Measurements from ENCODE around the gene MVP.

The MVP gene

DNA sequence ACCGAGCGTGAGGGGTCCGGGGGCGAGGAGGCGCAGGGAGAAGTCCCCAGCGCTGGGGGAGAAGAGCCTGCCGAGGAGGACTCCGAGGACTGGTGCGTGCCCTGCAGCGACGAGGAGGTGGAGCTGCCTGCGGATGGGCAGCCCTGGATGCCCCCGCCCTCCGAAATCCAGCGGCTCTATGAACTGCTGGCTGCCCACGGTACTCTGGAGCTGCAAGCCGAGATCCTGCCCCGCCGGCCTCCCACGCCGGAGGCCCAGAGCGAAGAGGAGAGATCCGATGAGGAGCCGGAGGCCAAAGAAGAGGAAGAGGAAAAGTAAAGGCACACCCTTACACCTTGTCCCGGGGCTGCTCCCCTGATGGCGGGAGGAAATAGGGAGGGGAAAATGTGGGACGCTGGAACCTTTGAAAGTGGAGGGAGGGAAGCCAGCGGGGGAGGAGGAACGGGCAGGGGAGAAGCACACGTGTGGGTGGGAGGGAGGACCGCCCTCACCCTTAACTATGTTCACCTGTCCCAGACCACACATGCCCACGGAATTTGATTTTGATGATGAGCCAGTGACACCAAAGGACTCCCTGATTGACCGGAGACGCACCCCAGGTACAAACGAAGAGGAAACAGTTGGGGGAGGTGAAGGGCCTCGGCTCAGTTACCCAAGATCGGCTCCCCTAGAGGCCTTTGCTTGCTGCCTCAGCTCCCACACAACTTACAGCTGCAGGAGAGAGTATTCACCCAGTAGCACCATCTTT, 3.4 kb upstream of the MVP start:
- peaks cover 27% of the 10 kb centered on the region for H3K36me3 ChIP-seq
- H3K9me3 ChIP-seq (ENCODE audit: severe bottlenecking): no peaks in the 10 kb centered on the region
- peak overlapping the region; percentile 97 for H3K27ac ChIP-seq
- peak; percentile 65 for DNase-seq
- H3K27me3 ChIP-seq (ENCODE audit: insufficient read depth, low read depth, severe bottlenecking): no peaks in the 10 kb centered on the region
- TF ChIP-seq, protein P1, sequence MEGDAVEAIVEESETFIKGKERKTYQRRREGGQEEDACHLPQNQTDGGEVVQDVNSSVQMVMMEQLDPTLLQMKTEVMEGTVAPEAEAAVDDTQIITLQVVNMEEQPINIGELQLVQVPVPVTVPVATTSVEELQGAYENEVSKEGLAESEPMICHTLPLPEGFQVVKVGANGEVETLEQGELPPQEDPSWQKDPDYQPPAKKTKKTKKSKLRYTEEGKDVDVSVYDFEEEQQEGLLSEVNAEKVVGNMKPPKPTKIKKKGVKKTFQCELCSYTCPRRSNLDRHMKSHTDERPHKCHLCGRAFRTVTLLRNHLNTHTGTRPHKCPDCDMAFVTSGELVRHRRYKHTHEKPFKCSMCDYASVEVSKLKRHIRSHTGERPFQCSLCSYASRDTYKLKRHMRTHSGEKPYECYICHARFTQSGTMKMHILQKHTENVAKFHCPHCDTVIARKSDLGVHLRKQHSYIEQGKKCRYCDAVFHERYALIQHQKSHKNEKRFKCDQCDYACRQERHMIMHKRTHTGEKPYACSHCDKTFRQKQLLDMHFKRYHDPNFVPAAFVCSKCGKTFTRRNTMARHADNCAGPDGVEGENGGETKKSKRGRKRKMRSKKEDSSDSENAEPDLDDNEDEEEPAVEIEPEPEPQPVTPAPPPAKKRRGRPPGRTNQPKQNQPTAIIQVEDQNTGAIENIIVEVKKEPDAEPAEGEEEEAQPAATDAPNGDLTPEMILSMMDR (IDR thresholded peaks at IDR 0.05; ENCODE audit: low read depth, low read length): peak; percentile 28; the same call in 1 of the 2 replicates
- peak overlapping the region; percentile 81 for H3K4me3 ChIP-seq (ENCODE audit: low read depth, low read length)

DNA sequence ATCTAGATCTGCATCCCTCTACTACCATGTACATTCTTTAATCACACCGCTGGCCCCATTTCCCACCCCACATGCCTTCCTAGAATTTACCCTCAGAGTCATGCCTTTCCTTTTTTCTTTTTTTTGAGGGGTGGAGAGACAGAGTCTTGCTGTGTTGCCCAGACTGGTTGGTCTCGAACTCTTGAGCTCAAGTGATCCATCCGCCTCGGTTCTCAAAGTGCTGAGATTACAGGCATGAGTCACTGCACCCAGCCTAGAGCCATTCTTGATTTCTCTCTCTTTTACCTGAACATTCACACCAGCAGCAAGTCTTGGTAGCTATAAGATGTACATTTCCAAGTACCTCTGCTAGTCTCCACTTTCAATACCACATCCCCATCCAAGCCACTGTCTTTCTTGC, 2.2 kb upstream of the MVP start:
- DNase-seq: no peak
- H3K27me3 ChIP-seq (ENCODE audit: insufficient read depth, low read depth, severe bottlenecking): no peaks in the 10 kb centered on the region
- no peak overlapping the region for H3K27ac ChIP-seq
- peaks cover 27% of the 10 kb centered on the region for H3K36me3 ChIP-seq
- TF ChIP-seq, protein P1 (IDR thresholded peaks at IDR 0.05; ENCODE audit: low read depth, low read length): no peak
- H3K9me3 ChIP-seq (ENCODE audit: severe bottlenecking): no peaks in the 10 kb centered on the region
- H3K4me3 ChIP-seq (ENCODE audit: low read depth, low read length): no peak overlapping the region

DNA sequence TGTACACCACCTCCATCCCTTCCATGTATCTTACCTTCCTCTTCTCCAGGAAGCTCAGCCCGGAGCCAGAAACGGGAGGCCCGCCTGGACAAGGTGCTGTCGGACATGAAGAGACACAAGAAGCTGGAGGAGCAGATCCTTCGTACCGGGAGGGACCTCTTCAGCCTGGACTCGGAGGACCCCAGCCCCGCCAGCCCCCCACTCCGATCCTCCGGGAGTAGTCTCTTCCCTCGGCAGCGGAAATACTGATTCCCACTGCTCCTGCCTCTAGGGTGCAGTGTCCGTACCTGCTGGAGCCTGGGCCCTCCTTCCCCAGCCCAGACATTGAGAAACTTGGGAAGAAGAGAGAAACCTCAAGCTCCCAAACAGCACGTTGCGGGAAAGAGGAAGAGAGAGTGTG, 756 bp upstream of the MVP start:
- TF ChIP-seq, protein P1 (IDR thresholded peaks at IDR 0.05; ENCODE audit: low read depth, low read length): peak; percentile 58
- H3K36me3 ChIP-seq: peaks cover 27% of the 10 kb centered on the region
- H3K9me3 ChIP-seq (ENCODE audit: severe bottlenecking): no peaks in the 10 kb centered on the region
- no peak for DNase-seq
- peak overlapping the region; percentile 23 for H3K27ac ChIP-seq
- H3K27me3 ChIP-seq (ENCODE audit: insufficient read depth, low read depth, severe bottlenecking): no peaks in the 10 kb centered on the region
- H3K4me3 ChIP-seq (ENCODE audit: low read depth, low read length): no peak overlapping the region

DNA sequence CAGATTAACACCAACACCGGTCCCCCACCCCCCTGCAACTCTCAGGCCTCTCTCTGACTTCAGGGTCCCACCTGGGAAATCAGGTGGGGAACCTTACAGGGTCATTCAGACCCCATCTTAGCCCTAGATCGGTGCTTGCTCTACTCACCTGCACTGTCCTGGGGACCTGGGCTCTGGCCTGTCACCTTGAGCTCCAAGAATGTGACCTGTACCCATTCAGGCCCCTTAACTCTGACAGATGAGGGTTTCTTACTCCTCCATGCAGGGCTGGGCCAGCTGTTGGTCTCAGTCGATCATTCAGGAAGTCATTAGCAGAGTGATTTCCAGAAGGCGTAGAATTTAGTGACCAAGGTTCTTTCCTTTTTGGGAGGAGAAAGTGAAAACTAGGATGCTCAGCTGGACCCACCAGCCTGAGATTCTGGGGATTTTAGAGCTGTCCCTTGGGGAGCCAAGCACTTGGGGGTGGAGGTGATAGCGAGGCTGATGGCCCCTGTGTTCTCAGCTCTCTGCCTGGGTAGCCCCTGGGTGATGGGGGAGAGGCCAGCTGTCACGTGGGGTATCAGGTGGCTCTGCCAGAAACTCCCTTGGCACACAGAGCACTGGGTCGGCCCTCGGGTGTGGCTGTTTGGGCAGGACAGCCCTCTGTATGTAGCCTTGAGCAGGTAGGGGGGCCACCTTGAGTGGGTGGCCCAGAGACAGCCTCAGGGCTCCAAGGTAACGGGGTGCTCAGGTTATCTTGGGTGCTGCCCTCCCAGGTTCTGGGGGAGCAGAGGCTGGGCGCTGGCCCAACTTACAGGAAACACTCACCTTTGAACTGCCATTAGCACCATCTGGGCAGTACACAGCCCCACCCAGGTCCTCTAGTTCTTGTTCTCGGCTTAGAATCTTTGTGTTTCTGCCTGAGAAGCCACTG, 724 bp downstream of the MVP start:
- DNase-seq: no peak
- peak overlapping the region; percentile 41 for H3K27ac ChIP-seq
- peaks cover 27% of the 10 kb centered on the region for H3K36me3 ChIP-seq

DNA sequence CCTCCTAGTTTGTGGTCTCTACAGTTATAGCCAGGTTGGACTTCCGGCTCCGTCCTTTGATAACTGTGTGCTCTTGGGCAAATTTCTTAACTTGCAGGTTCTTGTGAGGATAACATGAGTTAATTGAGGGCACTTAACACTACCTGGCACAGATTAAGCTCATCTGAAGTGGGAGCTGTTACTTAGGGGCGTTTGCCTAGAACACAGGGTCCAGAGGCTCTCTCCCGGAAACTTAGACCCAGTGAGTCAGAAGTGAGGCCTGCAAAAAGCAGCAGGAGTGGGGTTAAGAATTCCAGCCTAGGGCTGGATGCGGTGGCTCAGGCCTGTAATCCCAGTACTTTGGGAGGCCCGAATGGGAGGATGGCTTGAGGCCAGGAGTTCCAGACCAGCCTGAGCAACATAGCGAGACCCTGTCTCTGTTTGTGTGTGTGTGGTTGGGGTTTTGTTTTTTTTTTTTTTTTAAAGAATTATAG, 1.4 kb downstream of the MVP start:
- Histone ChIP-seq H3K36me3 (peaks cover 27% of the 10 kb centered on the region), H3K4me3 (ENCODE audit: low read depth, low read length) (no peak overlapping the region), H3K27me3 (ENCODE audit: insufficient read depth, low read depth, severe bottlenecking) (no peaks in the 10 kb centered on the region), H3K9me3 (ENCODE audit: severe bottlenecking) (no peaks in the 10 kb centered on the region), H3K27ac (peak overlapping the region; percentile 41)
- TF ChIP-seq, protein P1 (IDR thresholded peaks at IDR 0.05; ENCODE audit: low read depth, low read length): no peak
- DNase-seq: no peak

More for the DNA sequence above, 724 bp downstream of the MVP start:
- Histone ChIP-seq H3K27me3 (ENCODE audit: insufficient read depth, low read depth, severe bottlenecking) (no peaks in the 10 kb centered on the region), H3K9me3 (ENCODE audit: severe bottlenecking) (no peaks in the 10 kb centered on the region), H3K4me3 (ENCODE audit: low read depth, low read length) (peak overlapping the region; percentile 34)
- TF ChIP-seq, protein P1 (IDR thresholded peaks at IDR 0.05; ENCODE audit: low read depth, low read length): no peak
